B cell (primary cell): ENCODE measurements around the gene CCDC83. TPM values are rescaled to one million over a fixed set of nuclear protein-coding genes. Genes with fewer than 3 reads are reported as not detected.

Experiments
- ATAC-seq: fragments of 200-7000 bp; cut with Tn5 transposase; one replicate; pipeline ENCODE4 v1.10.0; 2021; ENCODE audit warnings: low read depth, mild to moderate bottlenecking, moderate number of reproducible peaks, moderate library complexity
- CTCF ChIA-PET: fragments of 350-600 bp; sonication (Branson Sonifier 250); formaldehyde crosslinking; loops from one replicate; lab custom pipeline; 2021; ENCODE audit warnings: antibody characterized with exemption, inconsistent platforms; lab: Charles Lee
- POLR2A ChIA-PET: fragments of 350-600 bp; sonication (Branson Sonifier 250); formaldehyde crosslinking; loops from one replicate; lab custom pipeline; 2021; ENCODE audit warnings: antibody characterized with exemption; lab: Charles Lee
- DNase-seq: peaks from one replicate; pipeline ENCODE4 v3.0.0; 2013
- H2AFZ ChIP-seq: 2 replicates; pipeline ENCODE4 v1.6.1; 2012; ENCODE audit warnings: mild to moderate bottlenecking, low read depth, low read length; ENCODE audit not compliant: insufficient read depth, poor library complexity, severe bottlenecking
- H3K27ac ChIP-seq, 2 donors: 1 replicate in 1 of 2; 2 replicates in 1 of 2; pipeline ENCODE4 v1.5.1; 2012 to 2013; ENCODE audit warnings: low read length in 2 of 2, mild to moderate bottlenecking in 2 of 2, moderate library complexity in 1 of 2
- H3K27me3 ChIP-seq, 4 experiments: fragments of 200-600 bp in 1 of 4; sonication (generic) in 1 of 4; replicated peaks in 1 of 4; 1 replicate in 2 of 4; 2 replicates in 2 of 4; pipeline versions ENCODE4 v1.6.1 to v1.7.0; 2013 to 2016; ENCODE audit warnings: low read length in 3 of 4, mild to moderate bottlenecking in 2 of 4, mixed read lengths in 1 of 4, moderate library complexity in 1 of 4; ENCODE audit not compliant: insufficient read depth in 4 of 4, control insufficient read depth in 3 of 4; ENCODE audit errors: control extremely low read depth in 1 of 4
- H3K36me3 ChIP-seq, 2 experiments: replicated peaks in 1 of 2; 1 replicate in 1 of 2; 2 replicates in 1 of 2; pipeline versions ENCODE4 v1.6.1 to v1.7.1; 2013; ENCODE audit warnings: low read length in 1 of 2; ENCODE audit not compliant: insufficient read depth in 2 of 2, control insufficient read depth in 1 of 2; ENCODE audit errors: control extremely low read depth in 1 of 2, extremely low read depth in 1 of 2
- H3K4me1 ChIP-seq, 2 donors: fragments of 200-600 bp in 1 of 2; sonication (generic) in 1 of 2; 1 replicate in 1 of 2; 2 replicates in 1 of 2; pipeline versions ENCODE4 v1.5.1 to v1.6.1; 2013 to 2017; ENCODE audit warnings: low read length in 2 of 2; ENCODE audit not compliant: control insufficient read depth in 2 of 2, insufficient read depth in 2 of 2
- H3K4me2 ChIP-seq: replicated peaks from 2 replicates; pipeline ENCODE3; 2012; ENCODE audit warnings: mild to moderate bottlenecking, low read depth, low read length; ENCODE audit not compliant: poor library complexity, severe bottlenecking
- H3K4me3 ChIP-seq, 5 experiments: fragments of 200-600 bp in 1 of 5; sonication (generic) in 1 of 5; 1 replicate in 3 of 5; 2 replicates in 2 of 5; pipeline versions ENCODE4 v1.5.1 to v1.7.0; 2011 to 2016; ENCODE audit warnings: low read length in 4 of 5, mild to moderate bottlenecking in 4 of 5, low read depth in 2 of 5, control low read depth in 1 of 5, moderate library complexity in 1 of 5; ENCODE audit not compliant: insufficient read depth in 1 of 5; ENCODE audit errors: control extremely low read depth in 1 of 5, extremely low read depth in 1 of 5
- H3K79me2 ChIP-seq: fragments of 200-600 bp; sonication (generic); one replicate; pipeline ENCODE4 v1.6.0; 2016; ENCODE audit warnings: low read length; ENCODE audit not compliant: control insufficient read depth, insufficient read depth
- H3K9ac ChIP-seq: fragments of 200-600 bp; sonication (generic); 2 replicates; pipeline ENCODE4 v1.6.1; 2017; ENCODE audit warnings: mild to moderate bottlenecking, low read length, moderate library complexity
- H3K9me3 ChIP-seq, 3 donors: one replicate each; pipeline versions ENCODE4 v1.6.1 to v1.7.1; 2013; ENCODE audit warnings: low read length in 2 of 3; ENCODE audit not compliant: control insufficient read depth in 2 of 3, insufficient read depth in 1 of 3; ENCODE audit errors: control extremely low read depth in 1 of 3
- H4K20me1 ChIP-seq: 2 replicates; pipeline ENCODE4 v1.6.0; 2012; ENCODE audit warnings: mild to moderate bottlenecking, low read length; ENCODE audit not compliant: insufficient read depth, control insufficient read depth, poor library complexity, severe bottlenecking
- H3K27ac Mint-ChIP-seq: one replicate; pipeline ENCODE4 v1.8.0; 2021; ENCODE audit warnings: mixed read lengths
- H3K27me3 Mint-ChIP-seq: one replicate; pipeline ENCODE4 v1.8.0; 2021; ENCODE audit warnings: mixed read lengths
- H3K4me1 Mint-ChIP-seq: one replicate; pipeline ENCODE4 v1.8.0; 2021; ENCODE audit warnings: mixed read lengths
- H3K4me3 Mint-ChIP-seq: one replicate; pipeline ENCODE4 v1.8.0; 2021; ENCODE audit warnings: mixed read lengths
- H3K9me3 Mint-ChIP-seq: one replicate; pipeline ENCODE4 v1.8.0; 2022; ENCODE audit warnings: mixed read lengths; ENCODE audit not compliant: insufficient read depth
- EZH2 ChIP-seq: IDR thresholded peaks from 2 replicates; pipeline ENCODE4 v1.6.1; 2012; ENCODE audit warnings: borderline replicate concordance, low read depth, mild to moderate bottlenecking, moderate library complexity, low read length; ENCODE audit not compliant: insufficient read depth, poor library complexity, severe bottlenecking
- WGBS: methylation state at CpG from one replicate; pipeline ENCODE4 v1.1.5; 2013; ENCODE audit warnings: missing lambda C conversion rate; ENCODE audit not compliant: insufficient coverage; 5-methylcytosine and 5-hydroxymethylcytosine counted together
- intact Hi-C: fragments of 100-400 bp; cut with micrococcal nuclease; formaldehyde crosslinking; loops from one replicate; pipeline ENCODE4 v1.10.0; 2022
- polyA plus RNA-seq: library from polyadenylated mRNA; depleted of rRNA; stranded (reverse); fragments of >200 nt; gene quantifications from 2 replicates; pipeline ENCODE4 v1.2.3, GENCODE V29; 2012
- total RNA-seq, 2 donors: library from RNA; stranded (reverse); fragments of 120-200 nt in 1 of 2; gene quantifications; 1 replicate in 1 of 2; 2 replicates in 1 of 2; pipeline versions ENCODE4 v1.2.3 to v1.2.4, GENCODE V29; 2013 to 2022
- TF ChIP-seq, protein P1 (sequence below): fragments of 200-600 bp; IDR thresholded peaks from one replicate; pipeline ENCODE4 v1.8.0; 2022; ENCODE audit warnings: antibody characterized with exemption, mild to moderate bottlenecking

Gene CCDC83
- total and polyA plus RNA-seq, 2 donors (not counting 1 experiment from before 2014, with no cell fraction given) = not detected

DNA sequence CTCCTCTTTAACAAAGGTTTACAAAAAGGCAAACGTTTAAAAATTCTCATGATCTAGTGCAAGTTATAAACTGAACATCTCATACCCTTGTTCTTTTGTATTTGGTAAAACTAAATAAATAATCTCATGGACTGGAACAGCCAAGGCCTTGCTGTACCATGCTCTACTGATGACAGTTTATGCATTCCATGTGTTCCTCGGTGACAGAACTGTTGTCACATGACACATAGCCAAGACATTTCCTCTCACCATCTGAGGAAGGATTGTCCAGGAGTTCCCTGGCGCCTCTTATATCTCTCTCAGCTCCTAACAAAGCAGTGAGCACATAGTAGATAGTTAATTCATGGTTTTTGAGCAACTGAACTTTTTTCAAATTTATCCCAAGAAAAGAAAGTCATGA is 12.6 kb downstream of the CCDC83 start:
- Histone ChIP-seq H3K4me2 (no peak overlapping the region), H3K9me3 (no peaks in the 10 kb centered on the region), H3K79me2 (no peaks in the 10 kb centered on the region), H3K4me1 (no peaks in the 10 kb centered on the region), H3K27me3 (no peaks in the 10 kb centered on the region), H3K9ac (no peak overlapping the region), H3K27ac (no peak overlapping the region), H3K36me3 (no peaks in the 10 kb centered on the region), H3K4me3 (no peak overlapping the region), H4K20me1 (no peaks in the 10 kb centered on the region), H2AFZ (no peak overlapping the region)
- ATAC-seq (no peak), DNase-seq (no peak)
- H3K9me3 Mint-ChIP-seq = no peaks in the 10 kb centered on the region
- H3K27me3 Mint-ChIP-seq = peaks cover 3% of the 10 kb centered on the region
- H3K4me1 Mint-ChIP-seq = no peaks in the 10 kb centered on the region
- WGBS = no CpG with 5 or more reads among the region's 3 CpGs
- intact Hi-C loops = no loop called here
- no peak overlapping the region for H3K27ac Mint-ChIP-seq
- POLR2A ChIA-PET = no interaction called here
- TF ChIP-seq EZH2 = no peak
- TF ChIP-seq, protein P1, sequence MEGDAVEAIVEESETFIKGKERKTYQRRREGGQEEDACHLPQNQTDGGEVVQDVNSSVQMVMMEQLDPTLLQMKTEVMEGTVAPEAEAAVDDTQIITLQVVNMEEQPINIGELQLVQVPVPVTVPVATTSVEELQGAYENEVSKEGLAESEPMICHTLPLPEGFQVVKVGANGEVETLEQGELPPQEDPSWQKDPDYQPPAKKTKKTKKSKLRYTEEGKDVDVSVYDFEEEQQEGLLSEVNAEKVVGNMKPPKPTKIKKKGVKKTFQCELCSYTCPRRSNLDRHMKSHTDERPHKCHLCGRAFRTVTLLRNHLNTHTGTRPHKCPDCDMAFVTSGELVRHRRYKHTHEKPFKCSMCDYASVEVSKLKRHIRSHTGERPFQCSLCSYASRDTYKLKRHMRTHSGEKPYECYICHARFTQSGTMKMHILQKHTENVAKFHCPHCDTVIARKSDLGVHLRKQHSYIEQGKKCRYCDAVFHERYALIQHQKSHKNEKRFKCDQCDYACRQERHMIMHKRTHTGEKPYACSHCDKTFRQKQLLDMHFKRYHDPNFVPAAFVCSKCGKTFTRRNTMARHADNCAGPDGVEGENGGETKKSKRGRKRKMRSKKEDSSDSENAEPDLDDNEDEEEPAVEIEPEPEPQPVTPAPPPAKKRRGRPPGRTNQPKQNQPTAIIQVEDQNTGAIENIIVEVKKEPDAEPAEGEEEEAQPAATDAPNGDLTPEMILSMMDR = no peak
- CTCF ChIA-PET = interaction anchor here (1.0 to 1.1 kb wide), 2 partner anchors 12 to 13 kb away, joined by 3 to 4 read pairs; partner anchors contain the start of gene CCDC83
- H3K4me3 Mint-ChIP-seq = no peak overlapping the region

GRCh38 chr11:85869781-85870180 is 14.6 kb downstream of the CCDC83 start:
- Histone ChIP-seq H3K4me2 (no peak overlapping the region), H3K79me2 (no peaks in the 10 kb centered on the region), H3K4me3 (no peak overlapping the region), H3K9ac (no peak overlapping the region), H3K27me3 (no peaks in the 10 kb centered on the region), H2AFZ (no peak overlapping the region), H4K20me1 (no peaks in the 10 kb centered on the region), H3K36me3 (no peaks in the 10 kb centered on the region), H3K27ac (no peak overlapping the region), H3K4me1 (no peaks in the 10 kb centered on the region), H3K9me3 (no peaks in the 10 kb centered on the region)
- peaks cover under 1% of the 10 kb centered on the region for H3K27me3 Mint-ChIP-seq
- H3K27ac Mint-ChIP-seq = no peak overlapping the region
- intact Hi-C loops = no loop called here
- no peak for TF ChIP-seq EZH2
- TF ChIP-seq, protein P1 = no peak
- CTCF ChIA-PET = no interaction called here
- no peaks in the 10 kb centered on the region for H3K9me3 Mint-ChIP-seq
- DNase-seq (no peak), ATAC-seq (no peak)
- WGBS = 100% methylated on average over 1 of the region's 2 CpGs
- POLR2A ChIA-PET = no interaction called here
- H3K4me1 Mint-ChIP-seq = no peaks in the 10 kb centered on the region
- H3K4me3 Mint-ChIP-seq = no peak overlapping the region
